ENCODE measurements around the gene LRMDA. TPM values are rescaled to one million over a fixed set of nuclear protein-coding genes. Genes with fewer than 3 reads are reported as not detected.

LRMDA gene
- total and polyA plus RNA-seq, 2 of the 8 experiments (the other 6 are each of a cell fraction or from before 2014, with no cell fraction given): 0.86 to 2.8 TPM

- H3K9ac ChIP-seq (replicated peaks in 1 of 4; ENCODE audit: extremely low read depth in 1 of 4, low read depth in 3 of 4, low read length in 3 of 4): no peak overlapping the region
- no peak overlapping the region for H2AK5ac ChIP-seq (ENCODE audit: low read depth, low read length)
- no peak overlapping the region for H3K18ac ChIP-seq (ENCODE audit: extremely low read depth, low read length)
- H2BK12ac ChIP-seq (ENCODE audit: low read depth, low read length): no peak overlapping the region
- H2AFZ ChIP-seq (ENCODE audit: low read length): no peak overlapping the region
- no peak overlapping the region for H3K4me3 ChIP-seq (ENCODE audit: extremely low read depth in 1 of 4, insufficient read depth in 2 of 4, low read depth in 3 of 4, low read length in 4 of 4)
- no peak overlapping the region for H2BK15ac ChIP-seq (ENCODE audit: low read length)
- H3K27ac ChIP-seq (ENCODE audit: low read depth, low read length): no peak overlapping the region
- no peak overlapping the region for H2BK20ac ChIP-seq (ENCODE audit: low read length)
- H3K36me3 ChIP-seq (ENCODE audit: control insufficient read depth in 2 of 4, insufficient read depth in 4 of 4, low read length in 3 of 4): no peaks in the 10 kb centered on the region
- no peak for DNase-seq (ENCODE audit: low read depth in 1 of 2, low spot score in 2 of 2)
- no peak overlapping the region for H4K5ac ChIP-seq (ENCODE audit: insufficient read length, low read depth, low read length)
- no peak overlapping the region for H2BK5ac ChIP-seq (ENCODE audit: low read depth, low read length)
- POLR2A ChIA-PET (ENCODE audit: partially characterized antibody): no interaction called here
- H4K20me1 ChIP-seq (replicated peaks in 1 of 2; ENCODE audit: control insufficient read depth in 1 of 2, insufficient read depth in 2 of 2, low read length in 2 of 2): no peaks in the 10 kb centered on the region
- H4K91ac ChIP-seq (replicated peaks; ENCODE audit: insufficient read length, low read length): no peak overlapping the region
- no peaks in the 10 kb centered on the region for H3K27me3 ChIP-seq (replicated peaks in 1 of 4; ENCODE audit: control insufficient read depth in 3 of 4, extremely low read depth in 1 of 4, insufficient read depth in 3 of 4, low read length in 3 of 4)
- no peaks in the 10 kb centered on the region for H3K9me3 ChIP-seq (ENCODE audit: insufficient read depth in 2 of 2, low read depth in 1 of 2, low read length in 1 of 2)
- no peak for TF ChIP-seq RNF2 (IDR thresholded peaks at IDR 0.05; ENCODE audit: borderline replicate concordance, low read depth, low read length, missing control alignments, poor library complexity, severe bottlenecking)
- no peak for TF ChIP-seq GTF2F1 (IDR thresholded peaks at IDR 0.05; ENCODE audit: borderline replicate concordance, low read depth, low read length)
- TF ChIP-seq CBX5 (IDR thresholded peaks at IDR 0.05; ENCODE audit: low read depth, low read length): no peak
- TF ChIP-seq HDAC6 (IDR thresholded peaks at IDR 0.05; ENCODE audit: low read depth, low read length): no peak
- H3K79me1 ChIP-seq (ENCODE audit: low read depth, low read length): no peaks in the 10 kb centered on the region
- no peak overlapping the region for H3K14ac ChIP-seq (ENCODE audit: insufficient read length)
- no peak overlapping the region for H4K8ac ChIP-seq (ENCODE audit: extremely low read depth, insufficient read depth, low read length)
- no peaks in the 10 kb centered on the region for H3K79me2 ChIP-seq (ENCODE audit: control insufficient read depth in 1 of 2, insufficient read depth in 2 of 2, low read length in 2 of 2)
- no peak overlapping the region for H3K23ac ChIP-seq (ENCODE audit: insufficient read length)
- no peaks in the 10 kb centered on the region for H3K4me1 ChIP-seq (replicated peaks in 1 of 4; ENCODE audit: control insufficient read depth in 3 of 4, insufficient read depth in 4 of 4, low read length in 3 of 4)
- no peak overlapping the region for H3K56ac ChIP-seq (replicated peaks; ENCODE audit: insufficient read length, low read depth, low read length)
- no peak for FAIRE-seq
- whole genome bisulfite sequencing, 2 experiments (ENCODE audit: extremely low coverage in 1 of 2, insufficient coverage in 1 of 2, insufficient read length in 1 of 2, insufficient replicate concordance in 2 of 2, low coverage in 1 of 2, low lambda C conversion rate in 2 of 2, missing lambda C conversion rate in 1 of 2): 94% methylated on average over 1 of the region's 1 CpG; no CpG with 5 or more reads in 1 of the 2 experiments
- H3K4me2 ChIP-seq (ENCODE audit: insufficient read depth in 1 of 2, low read depth in 2 of 2, low read length in 2 of 2): no peak overlapping the region
- no peak overlapping the region for H3K4ac ChIP-seq (replicated peaks; ENCODE audit: insufficient read length, low read depth, low read length)
- H2BK120ac ChIP-seq (replicated peaks; ENCODE audit: low read depth, low read length): no peak overlapping the region
- H3K23me2 ChIP-seq (ENCODE audit: low read depth, low read length): no peaks in the 10 kb centered on the region
- CTCF ChIA-PET (ENCODE audit: partially characterized antibody): interaction anchor here (1.3 kb wide), 1 partner anchor 19 kb away, joined by 3 read pairs; no protein-coding TSS in a partner anchor
These were observed 528.5 kb downstream of the LRMDA start for GRCh38 chr10:75959912-75960311.
